Calu3 (cell line): ENCODE data around the gene SOCS2. TPM values are rescaled to one million over a fixed set of nuclear protein-coding genes. Genes with fewer than 3 reads are reported as not detected.
"Not testable (repeated sequence)": the region's sequence is repeated elsewhere in the genome, so short reads cannot be mapped to it uniquely, and the experiment has no call there.

Experiments
- BruUV-seq: library from RNA; stranded (reverse); fragments of 400-500 nt; replicated peaks from 2 replicates; lab custom pipeline; 2021; lab: Mats Ljungman, UMichigan
- CTCF ChIA-PET: fragments of 300-600 bp; sonication (Branson Sonifier 250); formaldehyde crosslinking; loops from one replicate; lab custom pipeline; 2022; ENCODE audit warnings: antibody characterized with exemption; lab: Charles Lee
- DNase-seq: peaks from one replicate; pipeline ENCODE4 v3.0.0; 2022
- H3K27ac Mint-ChIP-seq: one replicate; pipeline ENCODE4 v1.8.0; 2022; ENCODE audit warnings: mixed read lengths; ENCODE audit not compliant: unreplicated experiment
- H3K27me3 Mint-ChIP-seq: one replicate; pipeline ENCODE4 v1.8.0; 2022; ENCODE audit warnings: mixed read lengths; ENCODE audit not compliant: unreplicated experiment
- H3K36me3 Mint-ChIP-seq: one replicate; pipeline ENCODE4 v1.8.0; 2022; ENCODE audit warnings: mild to moderate bottlenecking, moderate library complexity, mixed read lengths; ENCODE audit not compliant: insufficient read depth, unreplicated experiment
- H3K4me1 Mint-ChIP-seq: one replicate; pipeline ENCODE4 v1.8.0; 2022; ENCODE audit warnings: mild to moderate bottlenecking, low read depth, mixed read lengths; ENCODE audit not compliant: unreplicated experiment
- H3K4me3 Mint-ChIP-seq: one replicate; pipeline ENCODE4 v1.8.0; 2022; ENCODE audit warnings: mild to moderate bottlenecking, low read depth, moderate library complexity, mixed read lengths; ENCODE audit not compliant: unreplicated experiment
- H3K9me3 Mint-ChIP-seq: one replicate; pipeline ENCODE4 v1.8.0; 2022; ENCODE audit warnings: low read depth, mixed read lengths; ENCODE audit not compliant: unreplicated experiment
- CTCF ChIP-seq: fragments of 200-600 bp; IDR thresholded peaks from one replicate; pipeline ENCODE4 v1.8.0; 2022; ENCODE audit warnings: antibody characterized with exemption; ENCODE audit not compliant: unreplicated experiment
- intact Hi-C: fragments of 100-400 bp; cut with micrococcal nuclease; formaldehyde crosslinking; loops from one replicate; pipeline ENCODE4 v1.10.0; 2022; ENCODE audit not compliant: unreplicated experiment
- total RNA-seq: library from RNA; stranded (reverse); gene quantifications from 2 replicates; pipeline ENCODE4 v1.2.3, GENCODE V29; 2022

Gene SOCS2
- total RNA-seq, 1 experiment from 2014 or later: 4.6 TPM

- CTCF ChIA-PET: interaction anchor here (0.7 kb wide), 1 partner anchor 303 kb away, joined by 3 read pairs; no protein-coding TSS in a partner anchor
- intact Hi-C loops: no loop called here
- H3K27ac Mint-ChIP-seq: no peak overlapping the region
- no TSS peak for BruUV-seq
- DNase-seq: no peak
- no peak overlapping the region for H3K4me3 Mint-ChIP-seq
- H3K27me3 Mint-ChIP-seq: no peaks in the 10 kb centered on the region
- H3K36me3 Mint-ChIP-seq: no peaks in the 10 kb centered on the region
- H3K4me1 Mint-ChIP-seq: no peaks in the 10 kb centered on the region
- TF ChIP-seq CTCF: no peak
- H3K9me3 Mint-ChIP-seq: no peaks in the 10 kb centered on the region
Observed at GRCh38 chr12:93547778-93548177, 24.7 kb upstream of the SOCS2 start.

- H3K36me3 Mint-ChIP-seq: no peaks in the 10 kb centered on the region
- intact Hi-C loops: no loop called here
- no peak overlapping the region for H3K4me3 Mint-ChIP-seq
- no peak overlapping the region for H3K27ac Mint-ChIP-seq
- DNase-seq: no peak
- no peaks in the 10 kb centered on the region for H3K27me3 Mint-ChIP-seq
- TF ChIP-seq CTCF: no peak
- no peaks in the 10 kb centered on the region for H3K4me1 Mint-ChIP-seq
- CTCF ChIA-PET: no interaction called here
- no peaks in the 10 kb centered on the region for H3K9me3 Mint-ChIP-seq
- BruUV-seq: no TSS peak
Observed at GRCh38 chr12:93549174-93549573, 23.3 kb upstream of the SOCS2 start.

GRCh38 chr12:93550748-93551611, 21.5 kb upstream of the SOCS2 start:
- no peak for DNase-seq
- no peaks in the 10 kb centered on the region for H3K9me3 Mint-ChIP-seq
- BruUV-seq: no TSS peak
- intact Hi-C loops: no loop called here
- H3K4me3 Mint-ChIP-seq: no peak overlapping the region
- no peak overlapping the region for H3K27ac Mint-ChIP-seq
- no peak for TF ChIP-seq CTCF
- H3K36me3 Mint-ChIP-seq: no peaks in the 10 kb centered on the region
- H3K4me1 Mint-ChIP-seq: no peaks in the 10 kb centered on the region
- no peaks in the 10 kb centered on the region for H3K27me3 Mint-ChIP-seq
- CTCF ChIA-PET: no interaction called here

GRCh38 chr12:93552427-93552826, 20.0 kb upstream of the SOCS2 start:
- Mint-ChIP-seq H3K4me3 (no peak overlapping the region), H3K27ac (no peak overlapping the region), H3K36me3 (no peaks in the 10 kb centered on the region), H3K9me3 (no peaks in the 10 kb centered on the region), H3K27me3 (no peaks in the 10 kb centered on the region), H3K4me1 (no peaks in the 10 kb centered on the region)
- intact Hi-C loops: no loop called here
- no peak for TF ChIP-seq CTCF
- CTCF ChIA-PET: interaction anchor here (0.6 to 0.7 kb wide), 2 partner anchors 14 to 626 kb away, joined by 3 read pairs; no protein-coding TSS in a partner anchor
- DNase-seq: no peak
- no TSS peak for BruUV-seq

- H3K27me3 Mint-ChIP-seq, CTCF ChIA-PET, H3K36me3 Mint-ChIP-seq, BruUV-seq, H3K27ac Mint-ChIP-seq, H3K4me1 Mint-ChIP-seq, intact Hi-C loops, H3K4me3 Mint-ChIP-seq, DNase-seq: not testable (repeated sequence)
- peaks cover 14% of the 10 kb centered on the region for H3K9me3 Mint-ChIP-seq
Observed at GRCh38 chr12:93557879-93558278, 14.6 kb upstream of the SOCS2 start.

GRCh38 chr12:93558685-93559084, 13.8 kb upstream of the SOCS2 start:
- H3K4me1 Mint-ChIP-seq, H3K36me3 Mint-ChIP-seq, intact Hi-C loops, BruUV-seq, H3K4me3 Mint-ChIP-seq, H3K27me3 Mint-ChIP-seq, DNase-seq, CTCF ChIA-PET, H3K27ac Mint-ChIP-seq: not testable (repeated sequence)
- peaks cover 14% of the 10 kb centered on the region for H3K9me3 Mint-ChIP-seq
